CD14-positive monocyte (primary cell): ENCODE data around the gene FAM171A1. TPM values are rescaled to one million over a fixed set of nuclear protein-coding genes. Genes with fewer than 3 reads are reported as not detected.
"Not testable (repeated sequence)": the region's sequence is repeated elsewhere in the genome, so short reads cannot be mapped to it uniquely, and the experiment has no call there.

Source experiments
- DNase-seq, 3 donors: peaks; one replicate each; pipeline ENCODE4 v3.0.0-alpha.2; 2011 to 2022
- H2AFZ ChIP-seq: 2 replicates; pipeline ENCODE4 v1.6.0; 2012; ENCODE audit warnings: mild to moderate bottlenecking, low read depth, low read length, inconsistent platforms; ENCODE audit not compliant: insufficient read depth, poor library complexity, severe bottlenecking
- H3K27ac ChIP-seq, 2 donors: 1 replicate in 1 of 2; 2 replicates in 1 of 2; pipeline ENCODE4 v1.5.1; 2012 to 2013; ENCODE audit warnings: low read length in 2 of 2, control low read depth in 1 of 2, inconsistent platforms in 1 of 2, low read depth in 1 of 2, mild to moderate bottlenecking in 1 of 2
- H3K27me3 ChIP-seq, 2 donors: one replicate each; pipeline versions ENCODE4 v1.6.0 to v1.6.1; 2011 to 2013; ENCODE audit warnings: low read length in 2 of 2; ENCODE audit not compliant: control insufficient read depth in 2 of 2, insufficient read depth in 2 of 2
- H3K36me3 ChIP-seq, 2 donors: replicated peaks in 1 of 2; 1 replicate in 1 of 2; 2 replicates in 1 of 2; pipeline versions ENCODE4 v1.5.1 to v1.6.1; 2012 to 2013; ENCODE audit warnings: low read length in 2 of 2, control low read depth in 1 of 2, inconsistent platforms in 1 of 2, mild to moderate bottlenecking in 1 of 2; ENCODE audit not compliant: insufficient read depth in 2 of 2, control insufficient read depth in 1 of 2
- H3K4me1 ChIP-seq, 2 donors: 1 replicate in 1 of 2; 2 replicates in 1 of 2; pipeline versions ENCODE4 v1.5.1 to v1.6.1; 2012 to 2013; ENCODE audit warnings: low read length in 2 of 2, control low read depth in 1 of 2, inconsistent platforms in 1 of 2, mild to moderate bottlenecking in 1 of 2, moderate library complexity in 1 of 2; ENCODE audit not compliant: insufficient read depth in 2 of 2, control insufficient read depth in 1 of 2
- H3K4me2 ChIP-seq: replicated peaks from 2 replicates; pipeline ENCODE3; 2012; ENCODE audit warnings: low read length, moderate library complexity, mild to moderate bottlenecking; ENCODE audit not compliant: poor library complexity, severe bottlenecking; ENCODE audit errors: extremely low read depth
- H3K4me3 ChIP-seq, 3 experiments: fragments of 200-600 bp in 1 of 3; sonication (generic) in 1 of 3; replicated peaks in 1 of 3; 1 replicate in 2 of 3; 2 replicates in 1 of 3; pipeline ENCODE4 v1.5.1; 2011 to 2013; ENCODE audit warnings: low read length in 3 of 3, mild to moderate bottlenecking in 3 of 3, control low read depth in 2 of 3, low read depth in 2 of 3, inconsistent platforms in 1 of 3, moderate library complexity in 1 of 3
- H3K79me2 ChIP-seq: 2 replicates; pipeline ENCODE4 v1.6.0; 2012; ENCODE audit warnings: mild to moderate bottlenecking, control low read depth, inconsistent platforms, low read length, moderate library complexity; ENCODE audit not compliant: insufficient read depth
- H3K9ac ChIP-seq: 2 replicates; pipeline ENCODE4 v1.6.0; 2017; ENCODE audit warnings: low read length, mild to moderate bottlenecking; ENCODE audit not compliant: insufficient read depth, poor library complexity, severe bottlenecking
- H3K9me3 ChIP-seq, 2 donors: replicated peaks in 1 of 2; 1 replicate in 1 of 2; 2 replicates in 1 of 2; pipeline versions ENCODE4 v1.5.1 to v1.6.1; 2012 to 2013; ENCODE audit warnings: low read length in 2 of 2, control low read depth in 1 of 2; ENCODE audit not compliant: control insufficient read depth in 1 of 2, insufficient read depth in 1 of 2
- H4K20me1 ChIP-seq: 2 replicates; pipeline ENCODE4 v1.6.0; 2012; ENCODE audit warnings: mild to moderate bottlenecking, low read length, control low read depth, moderate library complexity; ENCODE audit not compliant: insufficient read depth
- H3K27ac Mint-ChIP-seq, 7 donors: one replicate each; pipeline ENCODE4 v1.8.0; 2020; ENCODE audit warnings: mild to moderate bottlenecking in 7 of 7, mixed read lengths in 7 of 7, moderate library complexity in 6 of 7, inconsistent platforms in 2 of 7
- H3K27me3 Mint-ChIP-seq, 3 donors: one replicate each; pipeline ENCODE4 v1.8.0; 2021 to 2022; ENCODE audit warnings: low read depth in 3 of 3, mild to moderate bottlenecking in 3 of 3, mixed read lengths in 3 of 3, moderate library complexity in 3 of 3, inconsistent platforms in 1 of 3
- H3K36me3 Mint-ChIP-seq, 2 donors: one replicate each; pipeline ENCODE4 v1.8.0; 2020; ENCODE audit warnings: mixed read lengths in 2 of 2, inconsistent platforms in 1 of 2, mild to moderate bottlenecking in 1 of 2
- H3K4me1 Mint-ChIP-seq: one replicate; pipeline ENCODE4 v1.8.0; 2020; ENCODE audit warnings: mild to moderate bottlenecking, mixed read lengths
- H3K4me3 Mint-ChIP-seq, 2 donors: one replicate each; pipeline ENCODE4 v1.8.0; 2020; ENCODE audit warnings: mild to moderate bottlenecking in 2 of 2, mixed read lengths in 2 of 2, moderate library complexity in 1 of 2
- H3K9me3 Mint-ChIP-seq, 7 donors: one replicate each; pipeline ENCODE4 v1.8.0; 2020 to 2022; ENCODE audit warnings: mixed read lengths in 7 of 7, mild to moderate bottlenecking in 6 of 7, moderate library complexity in 6 of 7, inconsistent platforms in 2 of 7
- WGBS: methylation state at CpG from one replicate; pipeline ENCODE4 v1.1.5; 2013; ENCODE audit warnings: missing lambda C conversion rate; ENCODE audit not compliant: insufficient coverage; 5-methylcytosine and 5-hydroxymethylcytosine counted together
- intact Hi-C, 2 donors: fragments of 100-400 bp; cut with micrococcal nuclease; formaldehyde crosslinking; loops; one replicate each; pipeline versions ENCODE4 v1.15.0 to v1.15.1; 2023
- polyA plus RNA-seq, 3 donors: library from polyadenylated mRNA; depleted of rRNA in 1 of 3; unstranded in 2 of 3; stranded (reverse) in 1 of 3; fragments of 300-500 nt in 2 of 3; fragments of >200 nt in 1 of 3; fragmentation: Illumina TruSeq in 2 of 3; gene quantifications; 1 replicate in 2 of 3; 2 replicates in 1 of 3; pipeline ENCODE4 v1.2.3, GENCODE V29; 2012 to 2021
- TF ChIP-seq, protein P1 (sequence below): fragments of 200-600 bp; IDR thresholded peaks from one replicate; pipeline ENCODE4 v1.8.0; 2022; ENCODE audit warnings: antibody characterized with exemption, mild to moderate bottlenecking

The FAM171A1 gene
- polyA plus RNA-seq, 3 donors, result not detected

DNA sequence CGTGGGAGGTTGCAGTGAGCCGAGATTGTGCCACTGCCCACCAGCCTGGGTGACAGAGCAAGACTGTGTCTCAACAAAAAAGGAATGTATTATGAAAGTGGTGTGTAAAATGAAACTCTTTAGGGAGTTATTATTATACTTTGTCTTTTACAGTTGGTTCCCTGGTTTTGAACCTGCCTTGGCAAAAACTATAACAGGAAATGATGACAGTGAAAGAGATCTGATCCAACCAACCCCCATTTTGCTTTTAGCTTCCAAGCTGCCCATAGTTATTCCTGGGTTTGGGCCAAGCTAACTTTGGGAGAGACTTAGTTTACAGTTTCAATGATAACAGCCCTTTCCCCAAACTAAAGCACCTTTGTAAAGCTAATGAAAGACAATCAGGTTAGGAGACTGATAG, 168.4 kb downstream of the FAM171A1 start:
- Histone ChIP-seq H3K4me1 (no peaks in the 10 kb centered on the region), H3K9ac (no peak overlapping the region)
- intact Hi-C loops, result no loop called here

DNA sequence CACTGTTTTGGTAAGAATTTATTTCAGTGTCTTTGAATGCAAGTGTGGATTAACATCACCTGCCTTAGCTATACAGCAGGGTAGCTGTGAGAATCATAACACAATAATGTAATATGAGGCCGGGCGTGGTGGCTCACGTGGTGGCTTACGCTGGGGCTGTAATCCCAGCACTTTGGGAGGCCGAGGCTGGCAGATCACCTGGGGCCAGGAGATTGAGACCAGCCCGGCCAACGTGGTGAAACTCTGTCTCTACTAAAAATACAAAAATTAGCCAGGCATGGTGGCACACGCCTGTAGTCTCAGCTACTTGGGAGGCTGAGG, 168.8 kb downstream of the FAM171A1 start:
- H3K4me3 ChIP-seq, H3K79me2 ChIP-seq, H3K4me3 Mint-ChIP-seq, DNase-seq, H2AFZ ChIP-seq, H3K4me1 ChIP-seq, H3K36me3 ChIP-seq, H3K4me1 Mint-ChIP-seq, H3K36me3 Mint-ChIP-seq, H3K9me3 Mint-ChIP-seq, H3K4me2 ChIP-seq, H3K27ac ChIP-seq, H3K9me3 ChIP-seq, H4K20me1 ChIP-seq, H3K9ac ChIP-seq, intact Hi-C loops: not testable (repeated sequence)
- H3K27ac Mint-ChIP-seq, result peak overlapping the region in 1 of 7 donors; percentile 21
- WGBS, result 100% methylated on average over 2 of the region's 8 CpGs
- peaks cover 22 to 62% (median 35%) of the 10 kb centered on the region in 3 donors for H3K27me3 Mint-ChIP-seq
- peaks cover 2 to 40% of the 10 kb centered on the region in 2 donors for H3K27me3 ChIP-seq

More for the DNA sequence above, 168.4 kb downstream of the FAM171A1 start:
- peaks cover 0 to 7% (median 2%) of the 10 kb centered on the region in 7 donors for H3K9me3 Mint-ChIP-seq
- H3K27me3 Mint-ChIP-seq, result peaks cover 22 to 59% (median 38%) of the 10 kb centered on the region in 3 donors
- H3K4me1 Mint-ChIP-seq, result no peaks in the 10 kb centered on the region
- H3K4me3 Mint-ChIP-seq, result no peak overlapping the region
- Histone ChIP-seq H3K4me2 (no peak overlapping the region), H2AFZ (no peak overlapping the region), H3K27me3 (peaks cover 2 to 36% of the 10 kb centered on the region in 2 donors), H3K9me3 (no peaks in the 10 kb centered on the region), H4K20me1 (no peaks in the 10 kb centered on the region), H3K36me3 (no peaks in the 10 kb centered on the region), H3K79me2 (no peaks in the 10 kb centered on the region), H3K4me3 (no peak overlapping the region), H3K27ac (no peak overlapping the region)
- no peak for DNase-seq
- H3K36me3 Mint-ChIP-seq, result no peaks in the 10 kb centered on the region
- no peak overlapping the region for H3K27ac Mint-ChIP-seq
- 94% methylated on average over 2 of the region's 2 CpGs for WGBS
- TF ChIP-seq, protein P1, sequence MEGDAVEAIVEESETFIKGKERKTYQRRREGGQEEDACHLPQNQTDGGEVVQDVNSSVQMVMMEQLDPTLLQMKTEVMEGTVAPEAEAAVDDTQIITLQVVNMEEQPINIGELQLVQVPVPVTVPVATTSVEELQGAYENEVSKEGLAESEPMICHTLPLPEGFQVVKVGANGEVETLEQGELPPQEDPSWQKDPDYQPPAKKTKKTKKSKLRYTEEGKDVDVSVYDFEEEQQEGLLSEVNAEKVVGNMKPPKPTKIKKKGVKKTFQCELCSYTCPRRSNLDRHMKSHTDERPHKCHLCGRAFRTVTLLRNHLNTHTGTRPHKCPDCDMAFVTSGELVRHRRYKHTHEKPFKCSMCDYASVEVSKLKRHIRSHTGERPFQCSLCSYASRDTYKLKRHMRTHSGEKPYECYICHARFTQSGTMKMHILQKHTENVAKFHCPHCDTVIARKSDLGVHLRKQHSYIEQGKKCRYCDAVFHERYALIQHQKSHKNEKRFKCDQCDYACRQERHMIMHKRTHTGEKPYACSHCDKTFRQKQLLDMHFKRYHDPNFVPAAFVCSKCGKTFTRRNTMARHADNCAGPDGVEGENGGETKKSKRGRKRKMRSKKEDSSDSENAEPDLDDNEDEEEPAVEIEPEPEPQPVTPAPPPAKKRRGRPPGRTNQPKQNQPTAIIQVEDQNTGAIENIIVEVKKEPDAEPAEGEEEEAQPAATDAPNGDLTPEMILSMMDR, result no peak
